ENCODE data around the gene RELN. TPM values are rescaled to one million over a fixed set of nuclear protein-coding genes. Genes with fewer than 3 reads are reported as not detected.

The RELN gene
- total RNA-seq, 4 donors from 2014 or later: 2.5 to 10.1 (median 6.5) TPM

GRCh38 chr7:103810112-103810744, 179.2 kb downstream of the RELN start:
- no peaks in the 10 kb centered on the region for H3K4me1 ChIP-seq
- intact Hi-C loops (cut with DNase I): no loop called here
- WGBS: 54% methylated on average over 11 of the region's 11 CpGs
- no peaks in the 10 kb centered on the region for H3K36me3 ChIP-seq
- H3K4me3 ChIP-seq: no peak overlapping the region
- no peaks in the 10 kb centered on the region for H3K9me3 ChIP-seq
- no peak for DNase-seq (ENCODE audit: extremely low spot score)
- H3K27me3 ChIP-seq: no peaks in the 10 kb centered on the region
- TF ChIP-seq POLR2A (IDR thresholded peaks at IDR 0.05; ENCODE audit: low read depth) (no peak), POLR2AphosphoS5 (IDR thresholded peaks at IDR 0.05) (no peak), EP300 (IDR thresholded peaks at IDR 0.05) (no peak)
- TF ChIP-seq, protein P1, sequence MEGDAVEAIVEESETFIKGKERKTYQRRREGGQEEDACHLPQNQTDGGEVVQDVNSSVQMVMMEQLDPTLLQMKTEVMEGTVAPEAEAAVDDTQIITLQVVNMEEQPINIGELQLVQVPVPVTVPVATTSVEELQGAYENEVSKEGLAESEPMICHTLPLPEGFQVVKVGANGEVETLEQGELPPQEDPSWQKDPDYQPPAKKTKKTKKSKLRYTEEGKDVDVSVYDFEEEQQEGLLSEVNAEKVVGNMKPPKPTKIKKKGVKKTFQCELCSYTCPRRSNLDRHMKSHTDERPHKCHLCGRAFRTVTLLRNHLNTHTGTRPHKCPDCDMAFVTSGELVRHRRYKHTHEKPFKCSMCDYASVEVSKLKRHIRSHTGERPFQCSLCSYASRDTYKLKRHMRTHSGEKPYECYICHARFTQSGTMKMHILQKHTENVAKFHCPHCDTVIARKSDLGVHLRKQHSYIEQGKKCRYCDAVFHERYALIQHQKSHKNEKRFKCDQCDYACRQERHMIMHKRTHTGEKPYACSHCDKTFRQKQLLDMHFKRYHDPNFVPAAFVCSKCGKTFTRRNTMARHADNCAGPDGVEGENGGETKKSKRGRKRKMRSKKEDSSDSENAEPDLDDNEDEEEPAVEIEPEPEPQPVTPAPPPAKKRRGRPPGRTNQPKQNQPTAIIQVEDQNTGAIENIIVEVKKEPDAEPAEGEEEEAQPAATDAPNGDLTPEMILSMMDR (IDR thresholded peaks at IDR 0.05): no peak
- no peak overlapping the region for H3K27ac ChIP-seq (replicated peaks in 1 of 4)

DNA sequence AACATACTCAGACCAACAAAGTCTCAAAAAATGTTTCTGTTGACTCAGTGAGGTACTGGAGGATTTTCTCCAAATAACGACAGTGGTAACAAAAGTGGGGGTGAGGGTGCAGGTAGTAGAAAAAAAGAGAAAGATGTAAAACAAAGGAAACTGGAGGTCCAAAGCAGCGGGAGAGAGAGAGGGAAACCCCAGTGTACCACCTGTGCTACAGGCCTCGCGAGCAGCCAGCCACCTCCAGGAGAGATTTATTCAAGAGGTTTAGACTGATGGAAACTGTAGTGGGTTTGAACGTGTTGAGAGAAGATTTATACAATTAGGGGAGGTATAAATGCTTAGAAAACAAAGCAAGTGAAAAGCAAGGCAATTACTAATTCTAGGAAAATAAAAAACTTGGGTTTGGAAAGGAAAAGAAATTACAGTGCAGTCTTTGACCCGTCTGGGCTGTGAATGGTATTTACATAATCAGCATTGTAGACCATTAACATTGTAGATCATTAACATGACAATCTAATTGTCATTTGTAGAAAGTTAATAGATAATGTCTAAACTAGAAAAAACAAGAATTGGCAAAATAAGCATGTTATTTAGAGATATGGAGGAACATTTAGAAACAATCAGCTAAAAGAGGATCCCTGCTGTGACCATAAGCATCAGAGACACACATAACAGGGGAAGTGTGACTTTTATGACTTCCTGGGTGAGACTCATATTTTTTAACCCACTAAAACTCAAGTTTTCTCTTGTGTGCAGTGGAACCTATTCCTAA, 180.0 kb downstream of the RELN start:
- 62% methylated on average over 6 of the region's 6 CpGs for WGBS
- TF ChIP-seq EP300 (IDR thresholded peaks at IDR 0.05) (no peak), POLR2AphosphoS5 (IDR thresholded peaks at IDR 0.05) (no peak), POLR2A (IDR thresholded peaks at IDR 0.05; ENCODE audit: low read depth) (no peak)
- TF ChIP-seq, protein P1 (IDR thresholded peaks at IDR 0.05): no peak
- Histone ChIP-seq H3K36me3 (no peaks in the 10 kb centered on the region), H3K27me3 (no peaks in the 10 kb centered on the region), H3K4me1 (no peaks in the 10 kb centered on the region), H3K9me3 (no peaks in the 10 kb centered on the region), H3K4me3 (no peak overlapping the region), H3K27ac (replicated peaks in 1 of 4) (no peak overlapping the region)
- intact Hi-C loops (cut with DNase I): no loop called here
- no peak for DNase-seq (ENCODE audit: extremely low spot score)

GRCh38 chr7:103805346-103805745, 184.1 kb downstream of the RELN start:
- Histone ChIP-seq H3K4me3 (no peak overlapping the region), H3K27me3 (no peaks in the 10 kb centered on the region), H3K36me3 (no peaks in the 10 kb centered on the region), H3K4me1 (no peaks in the 10 kb centered on the region), H3K27ac (replicated peaks in 1 of 4) (no peak overlapping the region), H3K9me3 (no peaks in the 10 kb centered on the region)
- intact Hi-C loops (cut with DNase I): no loop called here
- WGBS: 79% methylated on average over 2 of the region's 2 CpGs
- TF ChIP-seq POLR2A (IDR thresholded peaks at IDR 0.05; ENCODE audit: low read depth) (no peak), POLR2AphosphoS5 (IDR thresholded peaks at IDR 0.05) (no peak), EP300 (IDR thresholded peaks at IDR 0.05) (no peak)
- TF ChIP-seq, protein P1 (IDR thresholded peaks at IDR 0.05): no peak
- DNase-seq (ENCODE audit: extremely low spot score): no peak

DNA sequence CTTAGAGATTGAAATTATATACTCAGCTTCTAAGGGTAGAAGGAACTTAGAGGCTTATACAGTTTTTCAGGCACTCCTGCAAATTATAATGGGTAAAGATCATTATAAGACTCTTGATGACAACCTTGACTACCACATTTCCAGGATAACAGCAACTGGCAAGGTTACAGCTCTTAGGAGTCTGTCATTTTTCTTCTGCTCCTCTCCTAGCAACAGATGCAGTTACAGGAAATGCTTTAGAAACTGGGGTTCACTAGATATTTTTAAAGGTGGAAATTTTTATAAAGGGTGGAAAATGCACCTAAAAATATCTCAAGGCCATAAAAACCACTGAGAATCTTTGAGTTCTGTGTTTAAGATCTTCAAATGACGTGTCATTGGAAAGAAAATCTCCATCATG, 185.8 kb downstream of the RELN start:
- 68% methylated on average over 1 of the region's 1 CpG for WGBS
- H3K9me3 ChIP-seq: no peaks in the 10 kb centered on the region
- TF ChIP-seq POLR2AphosphoS5 (IDR thresholded peaks at IDR 0.05) (no peak), POLR2A (IDR thresholded peaks at IDR 0.05; ENCODE audit: low read depth) (no peak), EP300 (IDR thresholded peaks at IDR 0.05) (no peak)
- TF ChIP-seq, protein P1 (IDR thresholded peaks at IDR 0.05): no peak
- no peaks in the 10 kb centered on the region for H3K4me1 ChIP-seq
- H3K27me3 ChIP-seq: no peaks in the 10 kb centered on the region
- no peak for DNase-seq (ENCODE audit: extremely low spot score)
- no peaks in the 10 kb centered on the region for H3K36me3 ChIP-seq
- no peak overlapping the region for H3K4me3 ChIP-seq
- intact Hi-C loops (cut with DNase I): no loop called here
- H3K27ac ChIP-seq (replicated peaks in 1 of 4): no peak overlapping the region
